NK-92 (cell line): ENCODE data around the gene CLEC20A.

ENCODE experiments used
- DNase-seq: peaks from one replicate; lab custom pipeline; 2025; ENCODE audit not compliant: unreplicated experiment; lab: John Stamatoyannopoulos, UW

Gene CLEC20A

GRCh38 chr1:178500936-178501554 lies 4.3 kb upstream of the CLEC20A start:
- DNase-seq = no peak

- DNase-seq = no peak
These were observed 3.5 kb upstream of the CLEC20A start for GRCh38 chr1:178500091-178500770.

- no peak for DNase-seq
These were observed 2.3 kb upstream of the CLEC20A start for GRCh38 chr1:178498896-178499675.

- no peak for DNase-seq
These were observed 1.2 kb upstream of the CLEC20A start for GRCh38 chr1:178497903-178498478.

- DNase-seq = no peak
These were observed 889 bp downstream of the CLEC20A start for GRCh38 chr1:178495741-178496409.

GRCh38 chr1:178495158-178495557 lies 1.6 kb downstream of the CLEC20A start:
- no peak for DNase-seq

GRCh38 chr1:178494569-178494971 lies 2.2 kb downstream of the CLEC20A start:
- no peak for DNase-seq

- no peak for DNase-seq
These were observed 3.4 kb downstream of the CLEC20A start for GRCh38 chr1:178493301-178493741.

GRCh38 chr1:178492341-178492740 lies 4.4 kb downstream of the CLEC20A start:
- DNase-seq = no peak

- DNase-seq = no peak
These were observed 5.0 kb downstream of the CLEC20A start for GRCh38 chr1:178491721-178492120.

- DNase-seq = no peak
These were observed 5.8 kb downstream of the CLEC20A start for GRCh38 chr1:178490967-178491366.

- DNase-seq = no peak
These were observed 6.6 kb downstream of the CLEC20A start for GRCh38 chr1:178490136-178490535.

- no peak for DNase-seq
These were observed 7.4 kb downstream of the CLEC20A start for GRCh38 chr1:178489399-178489798.

- no peak for DNase-seq
These were observed 8.4 kb downstream of the CLEC20A start for GRCh38 chr1:178488393-178488792.

- no peak for DNase-seq
These were observed 9.6 kb downstream of the CLEC20A start for GRCh38 chr1:178487070-178487615.

GRCh38 chr1:178486100-178487069 lies 10.4 kb downstream of the CLEC20A start:
- DNase-seq = no peak

GRCh38 chr1:178485541-178485981 lies 11.2 kb downstream of the CLEC20A start:
- no peak for DNase-seq

- DNase-seq = no peak
These were observed 12.0 kb downstream of the CLEC20A start for GRCh38 chr1:178484698-178485225.

- no peak for DNase-seq
These were observed 13.4 kb downstream of the CLEC20A start for GRCh38 chr1:178483251-178483957.
